Measurements from ENCODE around the gene LBP.

GRCh38 chr20:38420388-38421085 lies 74.3 kb downstream of the LBP start:
- TF ChIP-seq CTCF (IDR thresholded peaks at IDR 0.05) (no peak), EZH2 (IDR thresholded peaks at IDR 0.05; ENCODE audit: borderline replicate concordance, insufficient read depth, low read depth, low read length, poor library complexity, severe bottlenecking) (no peak)

Data from B cell (primary cell).